Heart right ventricle (tissue), 16 donors: ENCODE data around the gene PAPSS2. TPM values are rescaled to one million over a fixed set of nuclear protein-coding genes. Genes with fewer than 3 reads are reported as not detected.
A peak's percentile ranks its signal among the peaks of the same experiment; 100 is the strongest.

Experiments
- ATAC-seq, 8 donors: fragments of 200-7000 bp; cut with Tn5 transposase; one replicate each; pipeline ENCODE4 v1.9.1; 2020; ENCODE audit warnings: mild to moderate bottlenecking in 8 of 8, moderate library complexity in 8 of 8, moderate number of reproducible peaks in 1 of 8
- DNase-seq, 2 donors: peaks; one replicate each; pipeline ENCODE4 v3.0.0-alpha.2; 2020
- H3K27ac ChIP-seq, 10 donors: fragments of 200-600 bp; sonication (generic) in 2 of 10; one replicate each; pipeline versions ENCODE4 v1.5.0 to v1.8.0; 2020 to 2022; ENCODE audit warnings: mild to moderate bottlenecking in 3 of 10
- H3K27me3 ChIP-seq, 7 donors: fragments of 200-600 bp; one replicate each; pipeline ENCODE4 v1.8.0; 2021 to 2022; ENCODE audit warnings: mild to moderate bottlenecking in 2 of 7
- H3K36me3 ChIP-seq, 9 donors: fragments of 200-600 bp; sonication (generic) in 1 of 9; one replicate each; pipeline versions ENCODE4 v1.5.0 to v1.8.0; 2020 to 2022; ENCODE audit warnings: mild to moderate bottlenecking in 2 of 9
- H3K4me1 ChIP-seq, 9 donors: fragments of 200-600 bp; sonication (generic) in 1 of 9; one replicate each; pipeline versions ENCODE4 v1.5.0 to v1.8.0; 2020 to 2022; ENCODE audit warnings: mild to moderate bottlenecking in 4 of 9
- H3K4me3 ChIP-seq, 10 donors: fragments of 200-600 bp; sonication (generic) in 2 of 10; one replicate each; pipeline versions ENCODE4 v1.5.0 to v1.8.0; 2020 to 2022; ENCODE audit warnings: mild to moderate bottlenecking in 7 of 10, moderate library complexity in 2 of 10
- H3K9me3 ChIP-seq, 11 donors: fragments of 200-600 bp in 10 of 11; sonication (generic) in 2 of 11; one replicate each; pipeline versions ENCODE4 v1.5.0 to v1.8.0; 2013 to 2022; ENCODE audit warnings: mild to moderate bottlenecking in 2 of 11, control low read depth in 1 of 11, moderate library complexity in 1 of 11
- CTCF ChIP-seq, 9 donors: fragments of 200-600 bp; sonication (generic) in 2 of 9; IDR thresholded peaks; one replicate each; pipeline versions ENCODE4 v1.5.0 to v1.8.0; 2021 to 2022; ENCODE audit warnings: antibody characterized with exemption in 9 of 9, mild to moderate bottlenecking in 5 of 9, moderate library complexity in 1 of 9
- WGBS, 2 donors: extraction: QIAGEN DNeasy Blood & Tissue Kit; methylation state at CpG; one replicate each; pipeline ENCODE4 v1.1.7; 2013; ENCODE audit warnings: inconsistent platforms in 1 of 2; 5-methylcytosine and 5-hydroxymethylcytosine counted together
- intact Hi-C, 10 donors: fragments of 100-400 bp; cut with DNase I; formaldehyde crosslinking; loops; one replicate each; pipeline versions ENCODE4 v1.11.1 to v1.14.2; 2022
- polyA plus RNA-seq, 2 donors: library from polyadenylated mRNA; stranded (reverse); fragments of 200-250 nt; gene quantifications; one replicate each; pipeline ENCODE4 v1.2.3, GENCODE V29; 2013
- total RNA-seq, 10 donors: library from RNA; stranded (reverse); fragmentation: NEBNext Ultra II Directional in 3 of 10; extraction: Animal tissue kit (Norgen Biotek cat#: 25700) in 3 of 10; gene quantifications; one replicate each; pipeline versions ENCODE4 v1.2.1 to v1.2.4, GENCODE V29; 2021 to 2023
- donor health status: Arrhythmogenic right ventricular cardiomyopathy.
- donor health status: ischemic (EF 13 %, LVEDD 7.1; RV severe dilation, severe dysfunction).
- donor health status: healthy with polysubstance abuse.
- donor health status: DM: no; HTN: yes; CAD: no.
- donor health status: DM: no; HTN: no; CAD: no.
- donor health status: ischemic (EF 25% LVEDD 6.9; RV normal size, moderate dysfunction).
- donor health status: ischemic (EF 25% LVEDD 5.7; RV mildly dilated, moderate dysfunction).
- donor health status: healthy.
- donor health status: DM: yes; HTN: yes; CAD: no.
- donor health status: Ischemic cardiomyopathy.
- donor health status: ischemic (EF 35%, LVEDD 5.7; RV mildly dilated, moderate dysfunction).
- donor health status: nonischemic (EF 11% LVEDD 7.7; RV severe dilation, severe dysfunction).
- donor health status: DM: yes; HTN: yes; CAD: no.
- donor health status: PGD.
- donor health status: ischemic (EF 29% LVEDD 5.4; RV normal size, mild dysfunction).
- donor health status: nonischemic (EF 23%, LVEDD 6.1; RV moderate dilation, normal function).

PAPSS2 gene
- total and polyA plus RNA-seq, 12 donors, result 3.3 to 10.9 (median 6.2) TPM

- Histone ChIP-seq H3K4me1 (peaks cover 0 to 12% (median 0%) of the 10 kb centered on the region in 9 donors), H3K27me3 (no peaks in the 10 kb centered on the region), H3K9me3 (peaks cover 0 to 3% (median 0%) of the 10 kb centered on the region in 11 donors), H3K36me3 (peaks cover 0 to 16% (median 0%) of the 10 kb centered on the region in 9 donors), H3K4me3 (no peak overlapping the region), H3K27ac (peak overlapping the region in 1 of 10 donors; percentile 33)
- TF ChIP-seq CTCF (IDR thresholded peaks at IDR 0.05), result no peak
- intact Hi-C loops, result loop anchor here in 1 of 10 donors (10.0 kb wide), 1 partner anchor 256 kb away; no protein-coding TSS in a partner anchor
- ATAC-seq (peak in 2 of 8 donors; percentile 41 to 69), DNase-seq (no peak)
- 66 to 76% methylated on average over 5 of the region's 5 CpGs for WGBS, 2 donors
Measured at GRCh38 chr10:87668324-87669074, 8.8 kb downstream of the PAPSS2 start.

GRCh38 chr10:87669752-87670151 lies 10.1 kb downstream of the PAPSS2 start:
- no peak for TF ChIP-seq CTCF (IDR thresholded peaks at IDR 0.05)
- ATAC-seq (no peak), DNase-seq (no peak)
- Histone ChIP-seq H3K27me3 (no peaks in the 10 kb centered on the region), H3K4me3 (no peak overlapping the region), H3K36me3 (peaks cover 0 to 16% (median 0%) of the 10 kb centered on the region in 9 donors), H3K9me3 (peaks cover 0 to 3% (median 0%) of the 10 kb centered on the region in 11 donors), H3K27ac (no peak overlapping the region), H3K4me1 (peaks cover 0 to 13% (median 0%) of the 10 kb centered on the region in 9 donors)
- intact Hi-C loops, result loop anchor here in 1 of 10 donors (10.0 kb wide), 1 partner anchor 255 kb away; no protein-coding TSS in a partner anchor
- WGBS, 2 donors, result 97 to 100% methylated on average over 1 of the region's 1 CpG

GRCh38 chr10:87670586-87670985 lies 10.9 kb downstream of the PAPSS2 start:
- TF ChIP-seq CTCF (IDR thresholded peaks at IDR 0.05), result no peak
- DNase-seq (no peak), ATAC-seq (no peak)
- Histone ChIP-seq H3K4me3 (no peak overlapping the region), H3K27ac (no peak overlapping the region), H3K9me3 (no peaks in the 10 kb centered on the region), H3K36me3 (peaks cover 0 to 16% (median 0%) of the 10 kb centered on the region in 9 donors), H3K27me3 (no peaks in the 10 kb centered on the region), H3K4me1 (peaks cover 0 to 21% (median 0%) of the 10 kb centered on the region in 9 donors)
- intact Hi-C loops, result no loop called here

GRCh38 chr10:87671139-87671815 lies 11.6 kb downstream of the PAPSS2 start:
- intact Hi-C loops, result no loop called here
- no peak for TF ChIP-seq CTCF (IDR thresholded peaks at IDR 0.05)
- 54 to 58% methylated on average over 3 of the region's 3 CpGs for WGBS, 2 donors

More at GRCh38 chr10:87671139-87671815, 11.6 kb downstream of the PAPSS2 start:
- H3K4me3 ChIP-seq, result no peak overlapping the region
- ATAC-seq (no peak), DNase-seq (no peak)
- no peaks in the 10 kb centered on the region for H3K9me3 ChIP-seq
- H3K4me1 ChIP-seq, result peaks cover 0 to 28% (median 0%) of the 10 kb centered on the region in 9 donors
- H3K27me3 ChIP-seq, result no peaks in the 10 kb centered on the region
- no peak overlapping the region for H3K27ac ChIP-seq
- peaks cover 0 to 11% (median 0%) of the 10 kb centered on the region in 9 donors for H3K36me3 ChIP-seq
